Lower lobe of right lung (tissue), 2 donors: Measurements from ENCODE around the gene ABCB8. TPM values are rescaled to one million over a fixed set of nuclear protein-coding genes. Genes with fewer than 3 reads are reported as not detected.
"Not testable (repeated sequence)": the region's sequence is repeated elsewhere in the genome, so short reads cannot be mapped to it uniquely, and the experiment has no call there.

Experiments
- ATAC-seq, 2 donors: fragments of 200-7000 bp; cut with Tn5 transposase; one replicate each; pipeline ENCODE4 v1.9.1; 2020 to 2022; ENCODE audit warnings: mild to moderate bottlenecking in 2 of 2, moderate library complexity in 2 of 2
- DNase-seq: peaks from one replicate; pipeline ENCODE4 v3.0.0-alpha.2; 2020
- H3K27ac ChIP-seq: fragments of 200-600 bp; one replicate; pipeline ENCODE4 v1.8.0; 2022
- H3K27me3 ChIP-seq: fragments of 200-600 bp; one replicate; pipeline ENCODE4 v1.8.0; 2022; ENCODE audit warnings: low read depth
- H3K36me3 ChIP-seq: fragments of 200-600 bp; one replicate; pipeline ENCODE4 v1.8.0; 2022; ENCODE audit warnings: mild to moderate bottlenecking
- H3K4me1 ChIP-seq: fragments of 200-600 bp; one replicate; pipeline ENCODE4 v1.8.0; 2022
- H3K4me3 ChIP-seq: fragments of 200-600 bp; one replicate; pipeline ENCODE4 v1.8.0; 2022; ENCODE audit warnings: mild to moderate bottlenecking
- H3K9me3 ChIP-seq: fragments of 200-600 bp; one replicate; pipeline ENCODE4 v1.8.0; 2022
- intact Hi-C: fragments of 100-400 bp; cut with DNase I; formaldehyde crosslinking; loops from one replicate; pipeline ENCODE4 v1.11.0; 2022
- total RNA-seq: library from RNA; stranded (reverse); fragmentation: NEBNext Ultra II Directional; extraction: Animal tissue kit (Norgen Biotek cat#: 25700); gene quantifications from one replicate; pipeline ENCODE4 v1.2.1, GENCODE V29; 2021
- TF ChIP-seq, protein P1 (sequence below): fragments of 200-600 bp; IDR thresholded peaks from one replicate; pipeline ENCODE4 v1.8.0; 2022; ENCODE audit warnings: antibody characterized with exemption, mild to moderate bottlenecking
- donor health status: DM: no; HTN: yes; CAD: no; lungs with severe emphysema.

Gene ABCB8
- total RNA-seq, 1 donor from 2014 or later = 42.4 TPM

GRCh38 chr7:151009327-151010036, 18.8 kb upstream of the ABCB8 start:
- Histone ChIP-seq H3K9me3 (no peaks in the 10 kb centered on the region), H3K4me1 (peaks cover 64% of the 10 kb centered on the region), H3K36me3 (no peaks in the 10 kb centered on the region), H3K4me3 (no peak overlapping the region), H3K27me3 (peaks cover 13% of the 10 kb centered on the region), H3K27ac (peak overlapping the region; percentile 62)
- intact Hi-C loops = no loop called here
- TF ChIP-seq, protein P1, sequence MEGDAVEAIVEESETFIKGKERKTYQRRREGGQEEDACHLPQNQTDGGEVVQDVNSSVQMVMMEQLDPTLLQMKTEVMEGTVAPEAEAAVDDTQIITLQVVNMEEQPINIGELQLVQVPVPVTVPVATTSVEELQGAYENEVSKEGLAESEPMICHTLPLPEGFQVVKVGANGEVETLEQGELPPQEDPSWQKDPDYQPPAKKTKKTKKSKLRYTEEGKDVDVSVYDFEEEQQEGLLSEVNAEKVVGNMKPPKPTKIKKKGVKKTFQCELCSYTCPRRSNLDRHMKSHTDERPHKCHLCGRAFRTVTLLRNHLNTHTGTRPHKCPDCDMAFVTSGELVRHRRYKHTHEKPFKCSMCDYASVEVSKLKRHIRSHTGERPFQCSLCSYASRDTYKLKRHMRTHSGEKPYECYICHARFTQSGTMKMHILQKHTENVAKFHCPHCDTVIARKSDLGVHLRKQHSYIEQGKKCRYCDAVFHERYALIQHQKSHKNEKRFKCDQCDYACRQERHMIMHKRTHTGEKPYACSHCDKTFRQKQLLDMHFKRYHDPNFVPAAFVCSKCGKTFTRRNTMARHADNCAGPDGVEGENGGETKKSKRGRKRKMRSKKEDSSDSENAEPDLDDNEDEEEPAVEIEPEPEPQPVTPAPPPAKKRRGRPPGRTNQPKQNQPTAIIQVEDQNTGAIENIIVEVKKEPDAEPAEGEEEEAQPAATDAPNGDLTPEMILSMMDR = no peak
- no peak for ATAC-seq
- no peak for DNase-seq

- H3K9me3 ChIP-seq = no peaks in the 10 kb centered on the region
- H3K4me1 ChIP-seq = peaks cover 64% of the 10 kb centered on the region
- TF ChIP-seq, protein P1 = no peak
- intact Hi-C loops = no loop called here
- no peaks in the 10 kb centered on the region for H3K36me3 ChIP-seq
- peaks cover 13% of the 10 kb centered on the region for H3K27me3 ChIP-seq
- peak overlapping the region; percentile 62 for H3K27ac ChIP-seq
- peak overlapping the region; percentile 29 for H3K4me3 ChIP-seq
- DNase-seq = no peak
- ATAC-seq = no peak
These were observed 18.3 kb upstream of the ABCB8 start for GRCh38 chr7:151010037-151010306.

DNA sequence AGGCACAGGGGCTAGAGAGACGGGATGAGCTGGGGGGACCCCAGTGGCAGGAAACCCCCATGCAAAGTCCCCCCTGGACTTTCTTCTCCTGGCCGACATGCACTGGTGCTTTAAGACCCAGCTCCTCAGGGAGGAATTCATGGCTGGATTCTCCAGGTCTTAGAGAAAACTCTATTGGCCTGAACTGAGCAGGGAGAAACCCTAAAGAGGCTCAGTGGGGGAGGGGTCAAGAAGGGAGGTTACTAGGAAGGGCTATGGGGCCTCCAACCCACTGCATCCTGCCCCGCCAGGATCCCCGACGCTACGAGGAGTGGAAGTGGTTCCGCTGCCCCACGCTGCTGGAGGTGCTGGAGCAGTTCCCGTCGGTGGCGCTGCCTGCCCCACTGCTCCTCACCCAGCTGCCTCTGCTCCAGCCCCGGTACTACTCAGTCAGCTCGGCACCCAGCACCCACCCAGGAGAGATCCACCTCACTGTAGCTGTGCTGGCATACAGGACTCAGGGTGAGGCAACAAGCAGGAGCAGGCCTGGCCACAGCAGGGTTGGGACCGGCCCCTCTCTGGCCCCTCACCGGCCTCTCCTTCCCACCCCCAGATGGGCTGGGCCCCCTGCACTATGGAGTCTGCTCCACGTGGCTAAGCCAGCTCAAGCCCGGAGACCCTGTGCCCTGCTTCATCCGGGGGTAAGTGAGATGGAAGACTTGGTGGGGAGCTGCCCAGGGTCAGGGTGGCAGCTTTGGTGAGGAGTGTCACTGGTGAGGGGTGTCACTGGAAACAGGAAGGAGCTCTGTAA, 17.7 kb upstream of the ABCB8 start:
- Histone ChIP-seq H3K27me3 (peaks cover 13% of the 10 kb centered on the region), H3K4me1 (peaks cover 64% of the 10 kb centered on the region), H3K36me3 (no peaks in the 10 kb centered on the region), H3K27ac (peak overlapping the region; percentile 62), H3K9me3 (no peaks in the 10 kb centered on the region), H3K4me3 (peak overlapping the region; percentile 29)
- TF ChIP-seq, protein P1 = no peak
- DNase-seq (no peak), ATAC-seq (peak; percentile 42 to 48)
- intact Hi-C loops = no loop called here

DNA sequence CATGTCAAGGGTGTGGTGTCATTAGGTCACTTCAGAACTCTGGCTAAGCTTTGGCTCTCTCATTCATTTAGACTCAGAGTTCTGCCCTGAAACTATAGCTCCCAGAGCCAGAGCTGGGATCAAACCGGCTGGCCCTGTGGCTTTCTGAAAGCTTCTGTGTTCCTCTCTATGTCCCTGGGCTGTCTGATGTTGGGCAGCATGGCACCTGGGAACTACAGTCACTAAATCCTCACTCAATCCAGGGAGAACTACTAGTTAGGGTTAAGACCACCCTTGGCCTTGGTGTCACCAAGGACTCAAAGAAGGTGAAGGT, 17.2 kb upstream of the ABCB8 start:
- H3K36me3 ChIP-seq = no peaks in the 10 kb centered on the region
- H3K4me1 ChIP-seq = peaks cover 63% of the 10 kb centered on the region
- H3K9me3 ChIP-seq = no peaks in the 10 kb centered on the region
- H3K27me3 ChIP-seq = peaks cover 13% of the 10 kb centered on the region
- TF ChIP-seq, protein P1 = no peak
- peak overlapping the region; percentile 62 for H3K27ac ChIP-seq
- DNase-seq = no peak
- ATAC-seq = peak in 1 of 2 donors; percentile 28
- intact Hi-C loops = no loop called here
- H3K4me3 ChIP-seq = no peak overlapping the region

GRCh38 chr7:151011616-151012015, 16.6 kb upstream of the ABCB8 start:
- H3K36me3 ChIP-seq, H3K9me3 ChIP-seq, H3K27ac ChIP-seq, ATAC-seq, H3K4me3 ChIP-seq, DNase-seq, intact Hi-C loops: not testable (repeated sequence)
- Histone ChIP-seq H3K27me3 (peaks cover 13% of the 10 kb centered on the region), H3K4me1 (peaks cover 58% of the 10 kb centered on the region)

- Histone ChIP-seq H3K27me3 (peaks cover 17% of the 10 kb centered on the region), H3K4me1 (peaks cover 52% of the 10 kb centered on the region), H3K4me3 (no peak overlapping the region), H3K9me3 (no peaks in the 10 kb centered on the region), H3K36me3 (no peaks in the 10 kb centered on the region), H3K27ac (no peak overlapping the region)
- DNase-seq = no peak
- ATAC-seq = no peak
- TF ChIP-seq, protein P1 = no peak
- intact Hi-C loops = no loop called here
These were observed 16.1 kb upstream of the ABCB8 start for GRCh38 chr7:151012031-151012692.
